ENCODE data around the gene CHST8. TPM values are rescaled to one million over a fixed set of nuclear protein-coding genes. Genes with fewer than 3 reads are reported as not detected.

Gene CHST8
- total and polyA plus RNA-seq, 2 of the 13 experiments (the other 11 are each of a cell fraction or from before 2014, with no cell fraction given), result not detected

DNA sequence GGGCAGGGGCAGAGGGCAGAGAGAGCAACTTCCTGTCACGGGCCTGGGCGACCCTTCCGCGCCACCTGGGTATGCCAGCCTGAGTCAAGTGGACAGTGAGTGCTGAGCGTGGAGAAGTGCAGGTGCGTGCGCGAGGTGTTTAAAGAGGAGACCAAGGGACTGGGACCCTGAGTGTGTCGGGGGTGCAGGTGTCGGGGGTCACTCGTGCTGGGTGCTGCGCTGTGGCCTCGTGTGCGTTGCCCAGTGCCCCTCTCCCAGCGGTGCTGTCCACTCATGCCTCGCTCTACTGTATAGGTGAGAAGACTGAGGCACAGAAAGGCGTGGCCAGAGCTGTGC lies 156.0 kb downstream of the CHST8 start:
- Histone ChIP-seq H3K79me2 (ENCODE audit: insufficient read depth, low read length) (no peaks in the 10 kb centered on the region), H2AFZ (ENCODE audit: low read length) (no peak overlapping the region), H3K4me2 (ENCODE audit: low read depth, low read length) (no peak overlapping the region), H3K9ac (ENCODE audit: insufficient read depth, low read depth, low read length) (no peak overlapping the region), H4K20me1 (ENCODE audit: insufficient read depth, low read length) (peaks cover 5% of the 10 kb centered on the region; the same call in 1 of the 2 replicates), H3K27ac (ENCODE audit: extremely low read length, insufficient read depth, low read length) (no peak overlapping the region), H3K4me3 (replicated peaks in 1 of 3; ENCODE audit: insufficient read depth in 1 of 3, low read depth in 2 of 3, low read length in 3 of 3) (no peak overlapping the region), H3K36me3 (replicated peaks in 1 of 2; ENCODE audit: control insufficient read depth in 1 of 2, insufficient read depth in 2 of 2, low read length in 2 of 2) (no peaks in the 10 kb centered on the region), H3K9me3 (ENCODE audit: low read length) (no peaks in the 10 kb centered on the region), H3K27me3 (ENCODE audit: control insufficient read depth in 1 of 2, insufficient read depth in 2 of 2, low read length in 2 of 2) (peaks cover 6 to 52% of the 10 kb centered on the region in 2 experiments), H3K4me1 (ENCODE audit: insufficient read depth, low read length) (peaks cover 7% of the 10 kb centered on the region)
- WGBS (ENCODE audit: low lambda C conversion rate), result 40% methylated on average over 9 of the region's 17 CpGs
- FAIRE-seq, result no peak
- ATAC-seq, result no peak
- intact Hi-C loops (cut with micrococcal nuclease; ENCODE audit: unreplicated experiment), result loop anchor here (1.0 to 2.0 kb wide), 2 partner anchors 221 to 367 kb away; no protein-coding TSS in a partner anchor
- POLR2A ChIA-PET, result interaction anchor here (1.7 kb wide), 1 partner anchor 319 kb away, joined by 7 read pairs; no protein-coding TSS in a partner anchor
- DNase-seq (ENCODE audit: low spot score), result no peak
- CTCF ChIA-PET (ENCODE audit: low intra/inter-chr PET ratio, low total read pairs), result interaction anchor here (0.8 to 5.6 kb wide), 17 partner anchors 17 to 443 kb away, joined by 3 to 148 read pairs (median 5); no protein-coding TSS in a partner anchor
- in situ Hi-C loops (cut with HindIII; ENCODE audit: extremely low pct_ligation_motif_present, low pct_unique_long_range_greater_than_20kb), result loop anchor here (5.0 kb wide), 2 partner anchors 220 to 320 kb away; no protein-coding TSS in a partner anchor
- BruUV-seq (replicated peaks), result no TSS peak
- no peak for TF ChIP-seq NPAS2 (CRISPR knock-in tag; IDR thresholded peaks at IDR 0.05; ENCODE audit: borderline replicate concordance)
- no peak for TF ChIP-seq ZNF841 (CRISPR knock-in tag; IDR thresholded peaks at IDR 0.05; ENCODE audit: borderline replicate concordance)
- TF ChIP-seq IRF1 (CRISPR knock-in tag; IDR thresholded peaks at IDR 0.05; ENCODE audit: low read depth), result no peak
- TF ChIP-seq LRRFIP1 (CRISPR knock-in tag; conservative IDR thresholded peaks at IDR 0.05), result no peak
- TF ChIP-seq ZNF367 (CRISPR knock-in tag; IDR thresholded peaks at IDR 0.05; ENCODE audit: borderline replicate concordance), result no peak
- TF ChIP-seq ZNF354B (CRISPR knock-in tag; IDR thresholded peaks at IDR 0.05), result no peak
- TF ChIP-seq, protein P1, sequence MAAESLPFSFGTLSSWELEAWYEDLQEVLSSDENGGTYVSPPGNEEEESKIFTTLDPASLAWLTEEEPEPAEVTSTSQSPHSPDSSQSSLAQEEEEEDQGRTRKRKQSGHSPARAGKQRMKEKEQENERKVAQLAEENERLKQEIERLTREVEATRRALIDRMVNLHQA (CRISPR knock-in tag; IDR thresholded peaks at IDR 0.05), result no peak
- TF ChIP-seq PAX8 (CRISPR knock-in tag; IDR thresholded peaks at IDR 0.05; ENCODE audit: borderline replicate concordance), result peak; percentile 27; the same call in 1 of the 2 replicates
- no peak for TF ChIP-seq BCL6 (CRISPR knock-in tag; IDR thresholded peaks at IDR 0.05)
- no peak for TF ChIP-seq HNF4G (IDR thresholded peaks at IDR 0.05; ENCODE audit: borderline replicate concordance, low read depth, low read length)
- no peak for TF ChIP-seq HNF4G (CRISPR knock-in tag; IDR thresholded peaks at IDR 0.05; ENCODE audit: borderline replicate concordance, low read depth)
- 0 out of 2 replicates have a peak, but pooled peaks have one; percentile 44 for TF ChIP-seq ZNF605 (CRISPR knock-in tag; IDR thresholded peaks at IDR 0.05)
- no peak for TF ChIP-seq ZBTB20 (CRISPR knock-in tag; IDR thresholded peaks at IDR 0.05; ENCODE audit: borderline replicate concordance, low read depth)
- no peak for TF ChIP-seq TBL1XR1 (IDR thresholded peaks at IDR 0.05; ENCODE audit: borderline replicate concordance, low read length, partially characterized antibody)
- TF ChIP-seq ZNF124 (CRISPR knock-in tag; IDR thresholded peaks at IDR 0.05), result no peak
- TF ChIP-seq BORCS8-MEF2B (CRISPR knock-in tag; IDR thresholded peaks at IDR 0.05), result no peak
- TF ChIP-seq ZSCAN30 (CRISPR knock-in tag; IDR thresholded peaks at IDR 0.05), result no peak
- TF ChIP-seq ZNF589 (CRISPR knock-in tag; conservative IDR thresholded peaks at IDR 0.05), result no peak
- TF ChIP-seq NR2C2 (CRISPR knock-in tag; IDR thresholded peaks at IDR 0.05; ENCODE audit: borderline replicate concordance), result 0 out of 2 replicates have a peak, but pooled peaks have one; percentile 9
- TF ChIP-seq ZNF629 (CRISPR knock-in tag; conservative IDR thresholded peaks at IDR 0.05), result peak; percentile 83
- TF ChIP-seq, protein P2, sequence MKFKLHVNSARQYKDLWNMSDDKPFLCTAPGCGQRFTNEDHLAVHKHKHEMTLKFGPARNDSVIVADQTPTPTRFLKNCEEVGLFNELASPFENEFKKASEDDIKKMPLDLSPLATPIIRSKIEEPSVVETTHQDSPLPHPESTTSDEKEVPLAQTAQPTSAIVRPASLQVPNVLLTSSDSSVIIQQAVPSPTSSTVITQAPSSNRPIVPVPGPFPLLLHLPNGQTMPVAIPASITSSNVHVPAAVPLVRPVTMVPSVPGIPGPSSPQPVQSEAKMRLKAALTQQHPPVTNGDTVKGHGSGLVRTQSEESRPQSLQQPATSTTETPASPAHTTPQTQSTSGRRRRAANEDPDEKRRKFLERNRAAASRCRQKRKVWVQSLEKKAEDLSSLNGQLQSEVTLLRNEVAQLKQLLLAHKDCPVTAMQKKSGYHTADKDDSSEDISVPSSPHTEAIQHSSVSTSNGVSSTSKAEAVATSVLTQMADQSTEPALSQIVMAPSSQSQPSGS (CRISPR knock-in tag; IDR thresholded peaks at IDR 0.05), result no peak
- TF ChIP-seq ZFP62 (CRISPR knock-in tag; IDR thresholded peaks at IDR 0.05), result no peak

Data from HepG2 (cell line).